Measurements from ENCODE around the gene NDUFS1. TPM values are rescaled to one million over a fixed set of nuclear protein-coding genes. Genes with fewer than 3 reads are reported as not detected.

Gene NDUFS1
- total RNA-seq, 4 donors from 2014 or later: 74.6 to 96.2 (median 86.0) TPM

GRCh38 chr2:206085742-206086445 lies 73.3 kb downstream of the NDUFS1 start, which contains the start of gene INO80D:
Gene INO80D (minus strand): TSS chr2:206086174. CDS start chr2:206063016, 23,158 bp downstream.
- ATAC-seq (ENCODE audit: low FRiP score): peak; percentile 78
- peak in 1 of 3 donors; percentile 5 for TF ChIP-seq CTCF (IDR thresholded peaks at IDR 0.05)
- peak; percentile 36 for DNase-seq (ENCODE audit: low spot score)

GRCh38 chr2:206084870-206085741 lies 74.1 kb downstream of the NDUFS1 start:
- DNase-seq (ENCODE audit: low spot score) (no peak), ATAC-seq (ENCODE audit: low FRiP score) (peak; percentile 60)
- TF ChIP-seq CTCF (IDR thresholded peaks at IDR 0.05): no peak

- DNase-seq (ENCODE audit: low spot score) (no peak), ATAC-seq (ENCODE audit: low FRiP score) (peak; percentile 67)
- TF ChIP-seq CTCF (IDR thresholded peaks at IDR 0.05): no peak
Observed at GRCh38 chr2:206084439-206084869, 74.8 kb downstream of the NDUFS1 start.

GRCh38 chr2:206083602-206084438 lies 75.4 kb downstream of the NDUFS1 start:
- DNase-seq (ENCODE audit: low spot score) (no peak), ATAC-seq (ENCODE audit: low FRiP score) (no peak)
- TF ChIP-seq CTCF (IDR thresholded peaks at IDR 0.05): no peak

- ATAC-seq (ENCODE audit: low FRiP score) (no peak), DNase-seq (ENCODE audit: low spot score) (no peak)
- TF ChIP-seq CTCF (IDR thresholded peaks at IDR 0.05): no peak
Observed at GRCh38 chr2:206082298-206082843, 76.9 kb downstream of the NDUFS1 start.

GRCh38 chr2:206080927-206081326 lies 78.3 kb downstream of the NDUFS1 start:
- ATAC-seq (ENCODE audit: low FRiP score): no peak
- TF ChIP-seq CTCF (IDR thresholded peaks at IDR 0.05): no peak
- DNase-seq (ENCODE audit: low spot score): no peak

All from omental fat pad (tissue), 4 donors.